ENCODE data around the gene MT3. TPM values are rescaled to one million over a fixed set of nuclear protein-coding genes. Genes with fewer than 3 reads are reported as not detected.

MT3 gene
- total RNA-seq, 2 donors from 2014 or later = not detected

- H3K27me3 Mint-ChIP-seq (ENCODE audit: insufficient read depth) = peaks cover 79% of the 10 kb centered on the region
- Histone ChIP-seq H3K27me3 (ENCODE audit: control insufficient read depth, insufficient read depth, low read length, poor library complexity, severe bottlenecking) (peaks cover 70% of the 10 kb centered on the region), H3K9ac (ENCODE audit: extremely low read depth, low read length, poor library complexity, severe bottlenecking) (no peak overlapping the region), H3K27ac (ENCODE audit: low read depth, low read length) (no peak overlapping the region), H3K4me3 (ENCODE audit: low read length) (no peak overlapping the region), H3K4me1 (ENCODE audit: control insufficient read depth, insufficient read depth, low read length) (no peaks in the 10 kb centered on the region), H3K9me3 (ENCODE audit: control insufficient read depth, low read length) (no peaks in the 10 kb centered on the region), H3K36me3 (ENCODE audit: control insufficient read depth, insufficient read depth, low read length) (no peaks in the 10 kb centered on the region)
- TF ChIP-seq CTCF (conservative IDR thresholded peaks at IDR 0.05) = no peak
- H3K4me1 Mint-ChIP-seq = peaks cover 18% of the 10 kb centered on the region
- no peak overlapping the region for H3K27ac Mint-ChIP-seq
- no peaks in the 10 kb centered on the region for H3K36me3 Mint-ChIP-seq (ENCODE audit: low read depth)
- H3K4me3 Mint-ChIP-seq = no peak overlapping the region
- no peaks in the 10 kb centered on the region for H3K9me3 Mint-ChIP-seq
- DNase-seq = no peak
- WGBS, 2 experiments (ENCODE audit: insufficient coverage in 1 of 2, insufficient read length in 1 of 2) = 30 to 38% methylated on average over 10 of the region's 10 CpGs
Observed at GRCh38 chr16:56610017-56610608, 20.8 kb downstream of the MT3 start.

- H3K4me1 ChIP-seq (ENCODE audit: control insufficient read depth, insufficient read depth, low read length) = no peaks in the 10 kb centered on the region
- H3K4me3 Mint-ChIP-seq = no peak overlapping the region
Observed at GRCh38 chr16:56610609-56611111, 21.3 kb downstream of the MT3 start.

GRCh38 chr16:56611281-56611833 lies 22.0 kb downstream of the MT3 start:
- Histone ChIP-seq H3K36me3 (ENCODE audit: control insufficient read depth, insufficient read depth, low read length) (no peaks in the 10 kb centered on the region), H3K4me3 (ENCODE audit: low read length) (no peak overlapping the region), H3K4me1 (ENCODE audit: control insufficient read depth, insufficient read depth, low read length) (no peaks in the 10 kb centered on the region), H3K9ac (ENCODE audit: extremely low read depth, low read length, poor library complexity, severe bottlenecking) (no peak overlapping the region), H3K27me3 (ENCODE audit: control insufficient read depth, insufficient read depth, low read length, poor library complexity, severe bottlenecking) (peaks cover 75% of the 10 kb centered on the region), H3K27ac (ENCODE audit: low read depth, low read length) (no peak overlapping the region), H3K9me3 (ENCODE audit: control insufficient read depth, low read length) (no peaks in the 10 kb centered on the region)
- H3K9me3 Mint-ChIP-seq = no peaks in the 10 kb centered on the region
- TF ChIP-seq CTCF (conservative IDR thresholded peaks at IDR 0.05) = no peak
- H3K4me3 Mint-ChIP-seq = no peak overlapping the region
- peaks cover 18% of the 10 kb centered on the region for H3K4me1 Mint-ChIP-seq
- no peak for DNase-seq
- H3K27me3 Mint-ChIP-seq (ENCODE audit: insufficient read depth) = peaks cover 83% of the 10 kb centered on the region
- WGBS, 2 experiments (ENCODE audit: insufficient coverage in 1 of 2, insufficient read length in 1 of 2) = 83 to 88% methylated on average over 1 to 2 of the region's 2 CpGs
- no peak overlapping the region for H3K27ac Mint-ChIP-seq
- H3K36me3 Mint-ChIP-seq (ENCODE audit: low read depth) = no peaks in the 10 kb centered on the region

More at GRCh38 chr16:56610609-56611111, 21.3 kb downstream of the MT3 start:
- no peak overlapping the region for H3K9ac ChIP-seq (ENCODE audit: extremely low read depth, low read length, poor library complexity, severe bottlenecking)
- DNase-seq = no peak
- no peak overlapping the region for H3K4me3 ChIP-seq (ENCODE audit: low read length)
- 82 to 100% methylated on average over 2 of the region's 2 CpGs for WGBS, 2 experiments (ENCODE audit: insufficient coverage in 1 of 2, insufficient read length in 1 of 2)
- peaks cover 70% of the 10 kb centered on the region for H3K27me3 ChIP-seq (ENCODE audit: control insufficient read depth, insufficient read depth, low read length, poor library complexity, severe bottlenecking)
- no peaks in the 10 kb centered on the region for H3K36me3 ChIP-seq (ENCODE audit: control insufficient read depth, insufficient read depth, low read length)
- no peak overlapping the region for H3K27ac Mint-ChIP-seq
- H3K9me3 ChIP-seq (ENCODE audit: control insufficient read depth, low read length) = no peaks in the 10 kb centered on the region
- H3K9me3 Mint-ChIP-seq = no peaks in the 10 kb centered on the region
- TF ChIP-seq CTCF (conservative IDR thresholded peaks at IDR 0.05) = no peak
- no peak overlapping the region for H3K27ac ChIP-seq (ENCODE audit: low read depth, low read length)
- peaks cover 82% of the 10 kb centered on the region for H3K27me3 Mint-ChIP-seq (ENCODE audit: insufficient read depth)
- H3K36me3 Mint-ChIP-seq (ENCODE audit: low read depth) = no peaks in the 10 kb centered on the region
- peaks cover 18% of the 10 kb centered on the region for H3K4me1 Mint-ChIP-seq

Data from endodermal cell (in vitro differentiated cells).